ENCODE data around the gene TMEM120B. TPM values are rescaled to one million over a fixed set of nuclear protein-coding genes. Genes with fewer than 3 reads are reported as not detected.

Gene TMEM120B
- total and polyA plus RNA-seq, 2 experiments from 2014 or later, result 5.5 to 9.5 TPM

DNA sequence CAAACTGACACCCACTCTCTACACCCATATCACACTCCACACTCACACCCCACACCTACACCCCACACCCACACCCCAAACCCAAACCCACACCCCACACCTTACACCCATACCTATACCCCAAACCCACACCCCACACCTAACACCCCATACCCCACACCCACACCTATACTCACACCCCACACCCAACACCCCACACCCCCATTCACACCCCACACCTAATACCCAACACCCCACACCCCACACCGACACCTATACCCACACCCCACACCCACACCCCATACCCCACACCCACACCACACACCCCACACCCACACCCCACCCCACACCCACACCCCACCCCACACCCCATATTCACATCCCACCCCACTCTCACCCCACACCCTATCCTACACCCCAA is 38.5 kb downstream of the TMEM120B start:
- no CpG with 5 or more reads among the region's 1 CpG for WGBS (ENCODE audit: low lambda C conversion rate, missing lambda C conversion rate)

DNA sequence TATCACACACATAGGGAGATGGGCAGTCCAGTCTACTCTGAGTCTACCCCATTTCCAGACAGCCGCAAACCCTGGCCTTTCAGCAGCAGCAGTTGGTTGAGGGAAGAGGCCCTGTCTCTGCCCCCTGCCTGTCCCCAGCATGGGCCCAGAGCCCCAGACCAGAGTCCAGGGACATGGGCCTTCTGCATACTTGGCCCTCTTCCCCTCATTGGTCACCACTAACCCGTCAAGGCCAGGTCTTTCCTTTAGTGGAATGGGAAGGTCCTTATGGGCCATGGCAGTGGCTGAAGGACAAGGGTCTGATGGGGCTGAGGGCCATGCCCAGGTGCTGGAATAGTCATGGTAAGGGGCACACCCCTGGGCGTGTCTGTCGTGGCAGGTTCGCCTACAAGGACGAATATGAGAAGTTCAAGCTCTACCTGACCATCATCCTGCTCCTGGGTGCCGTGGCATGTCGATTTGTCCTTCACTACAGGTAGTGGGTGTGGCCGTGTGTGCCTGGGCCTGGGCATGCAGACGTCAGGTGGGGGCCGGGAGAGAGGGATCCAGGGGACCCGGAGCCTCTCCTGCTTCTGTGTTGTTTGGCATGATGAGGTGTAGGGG is 39.3 kb downstream of the TMEM120B start:
- H2AFZ ChIP-seq, result no peak overlapping the region
- H3K79me2 ChIP-seq, result no peaks in the 10 kb centered on the region
- WGBS (ENCODE audit: low lambda C conversion rate, missing lambda C conversion rate), result 95% methylated on average over 12 of the region's 12 CpGs
- DNase-seq (ENCODE audit: low spot score), result no peak
- H3K4me3 ChIP-seq, result no peak overlapping the region
- no peak overlapping the region for H3K27ac ChIP-seq
- H3K9me2 ChIP-seq (replicated peaks; ENCODE audit: insufficient read depth), result no peaks in the 10 kb centered on the region
- H3K27me3 ChIP-seq, result no peaks in the 10 kb centered on the region
- no peak for TF ChIP-seq EZH2 (IDR thresholded peaks at IDR 0.05; ENCODE audit: borderline replicate concordance)
- no peak for TF ChIP-seq EZH2phosphoT487 (IDR thresholded peaks at IDR 0.05; ENCODE audit: low read depth, severe bottlenecking, unreplicated experiment)
- TF ChIP-seq, protein P1, sequence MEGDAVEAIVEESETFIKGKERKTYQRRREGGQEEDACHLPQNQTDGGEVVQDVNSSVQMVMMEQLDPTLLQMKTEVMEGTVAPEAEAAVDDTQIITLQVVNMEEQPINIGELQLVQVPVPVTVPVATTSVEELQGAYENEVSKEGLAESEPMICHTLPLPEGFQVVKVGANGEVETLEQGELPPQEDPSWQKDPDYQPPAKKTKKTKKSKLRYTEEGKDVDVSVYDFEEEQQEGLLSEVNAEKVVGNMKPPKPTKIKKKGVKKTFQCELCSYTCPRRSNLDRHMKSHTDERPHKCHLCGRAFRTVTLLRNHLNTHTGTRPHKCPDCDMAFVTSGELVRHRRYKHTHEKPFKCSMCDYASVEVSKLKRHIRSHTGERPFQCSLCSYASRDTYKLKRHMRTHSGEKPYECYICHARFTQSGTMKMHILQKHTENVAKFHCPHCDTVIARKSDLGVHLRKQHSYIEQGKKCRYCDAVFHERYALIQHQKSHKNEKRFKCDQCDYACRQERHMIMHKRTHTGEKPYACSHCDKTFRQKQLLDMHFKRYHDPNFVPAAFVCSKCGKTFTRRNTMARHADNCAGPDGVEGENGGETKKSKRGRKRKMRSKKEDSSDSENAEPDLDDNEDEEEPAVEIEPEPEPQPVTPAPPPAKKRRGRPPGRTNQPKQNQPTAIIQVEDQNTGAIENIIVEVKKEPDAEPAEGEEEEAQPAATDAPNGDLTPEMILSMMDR (IDR thresholded peaks at IDR 0.05; ENCODE audit: poor library complexity), result no peak
- no peaks in the 10 kb centered on the region for H4K20me1 ChIP-seq (ENCODE audit: insufficient read depth, poor library complexity, severe bottlenecking)
- H3K9me3 ChIP-seq (ENCODE audit: low read depth), result no peaks in the 10 kb centered on the region
- no peak overlapping the region for H3K4me2 ChIP-seq
- peaks cover 5% of the 10 kb centered on the region for H3K4me1 ChIP-seq (ENCODE audit: insufficient read depth)
- H3K36me3 ChIP-seq (replicated peaks; ENCODE audit: insufficient read depth, low read depth), result no peaks in the 10 kb centered on the region

More for the DNA sequence above, 38.5 kb downstream of the TMEM120B start:
- Histone ChIP-seq H3K9me2 (replicated peaks; ENCODE audit: insufficient read depth) (no peaks in the 10 kb centered on the region), H3K4me3 (no peak overlapping the region), H3K27me3 (no peaks in the 10 kb centered on the region), H3K9me3 (ENCODE audit: low read depth) (no peaks in the 10 kb centered on the region), H3K27ac (no peak overlapping the region), H3K4me1 (ENCODE audit: insufficient read depth) (peaks cover 5% of the 10 kb centered on the region), H3K4me2 (no peak overlapping the region), H2AFZ (no peak overlapping the region), H4K20me1 (ENCODE audit: insufficient read depth, poor library complexity, severe bottlenecking) (no peaks in the 10 kb centered on the region), H3K79me2 (no peaks in the 10 kb centered on the region), H3K36me3 (replicated peaks; ENCODE audit: insufficient read depth, low read depth) (no peaks in the 10 kb centered on the region)
- no peak for TF ChIP-seq EZH2phosphoT487 (IDR thresholded peaks at IDR 0.05; ENCODE audit: low read depth, severe bottlenecking, unreplicated experiment)
- no peak for TF ChIP-seq EZH2 (IDR thresholded peaks at IDR 0.05; ENCODE audit: borderline replicate concordance)
- TF ChIP-seq, protein P1 (IDR thresholded peaks at IDR 0.05; ENCODE audit: poor library complexity), result no peak
- no peak for DNase-seq (ENCODE audit: low spot score)

DNA sequence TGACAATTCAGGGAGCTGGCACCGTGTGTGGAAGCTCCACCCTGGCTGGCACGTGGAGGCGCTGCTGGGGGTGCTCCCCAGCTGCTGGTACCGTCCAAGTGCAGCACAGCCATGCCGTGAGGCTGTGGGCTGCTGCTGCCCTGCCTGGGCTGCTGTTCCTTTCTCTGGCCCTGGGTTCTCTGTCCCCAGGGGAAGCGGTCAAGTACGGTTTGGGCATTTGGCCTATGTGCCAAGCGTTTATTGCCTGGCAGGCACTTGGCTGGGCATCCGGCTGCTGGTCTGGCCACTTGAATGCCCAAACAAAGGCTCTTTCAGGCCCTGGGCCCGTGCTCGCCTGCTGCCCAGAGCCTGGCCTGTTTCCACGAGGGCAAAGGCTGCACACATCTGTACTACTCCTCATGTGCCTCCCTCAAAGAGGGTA is 41.3 kb downstream of the TMEM120B start:
- Histone ChIP-seq H3K4me3 (no peak overlapping the region), H3K9me2 (replicated peaks; ENCODE audit: insufficient read depth) (no peaks in the 10 kb centered on the region), H4K20me1 (ENCODE audit: insufficient read depth, poor library complexity, severe bottlenecking) (no peaks in the 10 kb centered on the region), H3K4me2 (no peak overlapping the region), H3K4me1 (ENCODE audit: insufficient read depth) (no peaks in the 10 kb centered on the region), H3K27ac (no peak overlapping the region), H3K9me3 (ENCODE audit: low read depth) (no peaks in the 10 kb centered on the region), H3K79me2 (no peaks in the 10 kb centered on the region), H2AFZ (no peak overlapping the region), H3K27me3 (no peaks in the 10 kb centered on the region), H3K36me3 (replicated peaks; ENCODE audit: insufficient read depth, low read depth) (no peaks in the 10 kb centered on the region)
- DNase-seq (ENCODE audit: low spot score), result no peak
- TF ChIP-seq EZH2phosphoT487 (IDR thresholded peaks at IDR 0.05; ENCODE audit: low read depth, severe bottlenecking, unreplicated experiment) (no peak), EZH2 (IDR thresholded peaks at IDR 0.05; ENCODE audit: borderline replicate concordance) (no peak)
- TF ChIP-seq, protein P1 (IDR thresholded peaks at IDR 0.05; ENCODE audit: poor library complexity), result no peak
- 92% methylated on average over 12 of the region's 12 CpGs for WGBS (ENCODE audit: low lambda C conversion rate, missing lambda C conversion rate)
